Muscle of back (tissue), 11 donors: ENCODE results near the gene IL17RA. TPM values are rescaled to one million over a fixed set of nuclear protein-coding genes. Genes with fewer than 3 reads are reported as not detected.
"Not testable (repeated sequence)": the region's sequence is repeated elsewhere in the genome, so short reads cannot be mapped to it uniquely, and the experiment has no call there.

Source experiments
- DNase-seq, 3 donors: peaks; one replicate each; pipeline versions ENCODE4 v3.0.0 to v3.0.0-alpha.2; 2013
- polyA plus RNA-seq, 10 donors: library from polyadenylated mRNA; unstranded; fragments of 120-200 nt; gene quantifications; one replicate each; pipeline ENCODE4 v1.2.1, GENCODE V29; 2013; ENCODE audit not compliant: insufficient read length in 10 of 10

The IL17RA gene
- polyA plus RNA-seq, 10 donors, result 3.6 to 7.1 (median 5.2) TPM

DNA sequence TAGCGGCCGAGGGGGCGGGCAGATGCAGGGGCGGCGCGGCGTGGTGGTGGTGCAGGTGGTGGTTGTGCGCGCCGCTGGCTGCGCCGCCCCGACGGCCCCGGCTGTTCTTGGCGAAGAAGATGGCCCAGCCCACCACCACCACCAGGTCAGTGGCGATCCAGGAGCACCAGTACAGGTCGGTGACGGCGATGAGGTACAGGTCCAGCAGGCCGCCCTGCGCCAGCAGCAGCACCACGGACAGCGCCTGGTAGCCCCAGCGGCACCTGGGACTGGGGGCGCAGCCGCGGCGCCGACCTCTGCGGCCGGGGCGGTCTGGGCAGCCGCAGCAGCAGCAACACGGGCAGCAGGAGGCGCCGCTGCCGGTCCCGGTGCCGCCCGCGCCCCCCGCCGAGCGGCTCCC lies 35.5 kb downstream of the IL17RA start:
- peak; percentile 43 to 83 (median 80) for DNase-seq

- DNase-seq, result peak in 1 of 3 donors; percentile 59
These were observed 36.0 kb downstream of the IL17RA start for GRCh38 chr22:17120711-17121232.

DNA sequence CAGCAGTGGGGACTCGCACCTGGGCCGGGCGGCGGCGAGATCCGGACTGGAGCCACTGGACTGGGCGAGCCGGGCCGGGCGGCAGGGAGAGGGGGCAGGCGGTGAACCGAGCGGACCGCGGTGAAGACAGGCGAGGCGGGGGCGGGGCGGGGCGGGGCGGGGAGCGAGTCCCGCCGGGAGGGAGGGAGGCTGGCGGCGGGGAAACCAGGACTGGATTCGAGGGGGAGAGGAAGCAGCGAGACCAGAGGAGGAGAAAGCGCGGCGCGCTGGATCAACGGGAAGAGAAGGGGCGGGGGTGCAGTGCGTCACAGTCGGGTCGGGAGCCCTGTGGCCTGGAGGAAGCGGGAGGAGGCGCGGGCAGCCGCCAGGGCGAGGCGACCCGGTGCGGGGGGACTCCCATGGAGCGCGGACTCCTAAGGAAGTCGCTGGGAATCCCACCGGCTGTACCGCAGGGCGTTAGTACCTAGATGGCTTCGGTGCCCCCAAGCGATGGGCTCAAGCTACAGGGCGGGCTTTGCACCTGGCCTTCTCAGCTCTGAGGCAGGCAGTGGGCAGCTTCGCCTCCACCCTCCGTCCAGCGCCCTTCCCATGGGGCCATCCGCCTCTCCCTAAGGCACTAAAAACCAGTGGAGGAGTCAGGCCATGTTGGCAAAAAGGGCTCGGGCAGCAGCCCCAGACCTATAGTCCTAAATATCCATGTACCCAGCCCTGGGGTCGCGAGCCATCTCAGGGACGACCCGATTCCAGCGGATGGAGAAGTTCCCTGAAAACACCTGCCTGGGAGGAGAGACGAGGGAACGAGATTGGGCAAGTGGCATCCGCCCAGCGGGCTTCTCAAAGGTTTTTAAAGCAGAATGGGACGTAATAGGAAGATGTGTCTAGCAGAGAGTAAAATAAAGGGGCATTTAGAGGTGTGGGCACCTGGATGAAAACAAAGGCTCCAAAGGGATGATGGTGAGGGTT lies 36.7 kb downstream of the IL17RA start, which contains the start of gene TMEM121B:
TMEM121B (minus strand) TSS at position 128 of the 963 bp plus-strand sequence. CDS start 233 bp downstream, outside the sequence.
- DNase-seq, result peak; percentile 59 to 82 (median 70)

DNA sequence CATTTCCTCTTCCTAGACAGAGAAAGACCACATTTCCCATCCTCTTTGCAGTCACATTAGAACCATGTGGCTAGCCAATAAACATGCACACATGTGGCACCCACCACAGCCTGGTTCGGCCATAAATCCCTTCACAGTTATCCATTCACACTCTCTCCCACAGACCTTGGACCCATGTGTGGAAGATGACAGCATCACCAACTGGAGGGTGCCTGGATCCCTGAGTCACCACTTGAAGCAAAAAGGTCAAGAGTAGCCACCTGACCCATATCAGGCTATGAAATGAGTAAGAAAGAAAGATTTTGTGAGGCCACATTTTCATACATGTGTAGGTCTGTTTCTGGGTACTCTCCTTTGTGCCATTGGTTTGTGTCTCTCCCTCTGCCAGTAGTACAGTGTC lies 45.4 kb downstream of the IL17RA start:
- no peak for DNase-seq

DNA sequence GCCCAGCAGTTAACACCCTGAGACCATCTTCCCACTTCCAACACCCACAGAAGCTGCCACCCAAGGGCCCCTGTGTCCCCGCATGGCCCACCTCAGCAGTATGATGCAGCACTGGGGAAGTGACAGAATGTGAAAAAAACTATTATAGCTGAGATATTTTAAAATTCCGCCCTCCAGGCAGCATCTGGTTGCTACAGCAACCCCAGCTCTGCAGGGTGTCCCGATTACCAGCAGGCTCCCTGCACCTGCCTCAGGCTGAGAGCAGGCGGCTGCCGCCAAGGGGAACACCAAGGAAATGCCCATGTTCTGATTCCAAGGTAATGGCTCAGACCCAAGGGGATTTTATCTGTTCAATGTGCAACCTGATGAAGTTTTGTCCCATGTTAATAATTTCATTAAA lies 46.9 kb downstream of the IL17RA start:
- DNase-seq, result peak in 1 of 3 donors; percentile 36

DNA sequence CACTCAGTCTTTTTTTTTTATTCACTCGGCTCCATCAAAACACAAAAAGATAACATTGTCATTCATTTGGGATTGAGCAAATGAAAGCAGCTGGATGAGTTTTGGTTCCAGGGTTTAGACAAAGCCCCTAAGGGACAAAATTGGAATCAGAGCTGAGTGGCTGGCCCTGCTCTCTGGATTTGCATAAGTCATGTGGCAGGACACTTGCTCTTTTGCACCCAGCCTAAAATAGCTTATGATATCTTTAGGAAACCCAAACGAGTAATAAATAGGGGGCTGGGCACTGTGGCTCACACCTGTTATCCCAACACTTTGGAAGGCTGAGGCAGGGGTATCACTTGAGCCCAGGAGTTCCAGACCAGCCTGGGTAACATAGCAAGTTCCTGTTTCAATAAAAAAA lies 47.3 kb downstream of the IL17RA start:
- DNase-seq, result peak; percentile 25 to 65 (median 39)

DNA sequence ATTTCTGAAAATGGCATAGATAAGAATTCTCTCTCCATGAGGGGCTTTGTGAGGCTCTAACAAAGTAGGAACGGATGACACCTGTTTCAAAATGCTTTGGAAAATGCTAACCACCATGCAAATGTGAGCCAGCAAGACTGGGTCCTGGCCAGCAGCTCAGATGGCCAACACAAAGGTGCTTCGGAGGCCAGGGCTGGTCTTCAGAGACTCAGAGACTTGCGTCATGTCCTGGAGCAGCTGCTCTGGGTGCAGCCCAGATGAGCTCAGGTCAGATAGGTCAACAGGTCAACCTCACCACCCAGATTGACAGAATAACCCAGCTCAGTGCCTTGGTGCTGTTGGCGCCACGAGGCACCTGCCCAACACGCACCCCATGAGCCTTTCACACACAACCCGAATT lies 48.3 kb downstream of the IL17RA start:
- DNase-seq, result no peak

- DNase-seq, result no peak
These were observed 50.5 kb downstream of the IL17RA start for GRCh38 chr22:17135153-17135760.

DNA sequence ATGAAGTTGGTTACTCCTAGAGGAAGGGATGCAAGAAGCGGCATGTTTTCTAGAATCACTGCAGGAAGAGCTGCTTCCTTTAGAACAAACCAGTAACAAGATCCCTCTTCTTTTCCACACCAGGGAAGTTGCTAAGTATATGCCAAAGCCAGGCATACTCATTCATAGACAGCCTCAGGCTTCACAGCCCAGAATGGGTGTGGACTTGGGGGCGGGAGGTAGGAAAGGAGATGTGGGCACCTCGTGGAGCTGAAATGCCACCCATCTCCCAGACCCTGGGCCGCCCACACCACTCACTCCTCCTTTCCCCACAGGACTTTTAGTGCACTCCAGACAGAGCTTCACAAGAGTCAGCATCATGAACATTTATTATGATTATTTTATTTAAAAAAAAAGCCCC lies 52.4 kb downstream of the IL17RA start:
- DNase-seq, result no peak

DNA sequence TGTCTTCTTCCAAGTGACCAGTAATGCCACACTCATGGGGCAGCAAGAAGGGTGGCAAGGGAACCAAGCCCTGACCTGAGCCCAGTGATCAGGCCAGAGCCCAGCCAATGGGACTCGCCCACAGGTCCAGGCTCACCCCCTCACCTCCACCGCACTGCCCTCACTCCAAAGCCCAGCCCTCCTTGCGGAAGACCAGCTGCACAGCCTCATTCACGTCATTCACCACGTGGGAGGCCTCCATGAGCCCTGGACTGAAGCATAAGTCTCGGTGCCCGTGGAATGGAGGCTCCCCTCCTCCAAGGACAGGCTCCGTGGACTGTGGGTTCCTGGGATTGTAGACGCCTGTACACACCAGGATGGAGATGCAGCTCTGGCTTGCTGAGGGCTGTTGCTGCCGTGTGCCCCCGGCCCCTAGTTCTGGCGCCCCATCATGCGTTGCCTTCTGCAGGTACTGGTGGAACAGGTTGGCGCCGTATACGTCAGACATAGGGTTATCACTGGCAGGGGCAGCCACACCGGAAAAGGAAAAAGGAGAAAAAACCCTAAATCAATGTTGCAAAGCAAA lies 53.1 kb downstream of the IL17RA start:
- DNase-seq, result no peak

DNA sequence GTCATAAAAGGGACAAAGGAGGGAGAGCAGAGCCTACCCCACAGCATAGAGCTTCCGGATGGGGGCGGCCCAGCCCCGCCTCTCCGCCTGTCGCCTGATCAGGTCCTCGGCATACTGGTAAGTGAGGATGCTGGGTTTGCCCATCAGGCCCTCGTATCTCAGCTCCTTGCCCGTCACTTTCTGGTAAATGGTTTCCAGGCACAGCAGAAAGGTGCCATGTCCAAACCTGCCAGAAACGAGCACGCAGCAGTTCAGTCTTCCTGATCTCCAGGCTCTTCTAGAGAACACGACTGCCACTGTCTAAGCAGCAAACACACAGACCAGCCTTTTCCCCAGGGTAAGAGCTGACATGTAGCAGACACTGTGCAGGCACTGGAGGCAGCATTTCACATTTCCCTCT lies 53.7 kb downstream of the IL17RA start:
- no peak for DNase-seq

- peak in 1 of 3 donors; percentile 50 for DNase-seq
These were observed 55.2 kb downstream of the IL17RA start for GRCh38 chr22:17140022-17140421.

GRCh38 chr22:17140826-17141766 lies 56.3 kb downstream of the IL17RA start:
- no peak for DNase-seq

- no peak for DNase-seq
These were observed 58.3 kb downstream of the IL17RA start for GRCh38 chr22:17143101-17143500.

DNA sequence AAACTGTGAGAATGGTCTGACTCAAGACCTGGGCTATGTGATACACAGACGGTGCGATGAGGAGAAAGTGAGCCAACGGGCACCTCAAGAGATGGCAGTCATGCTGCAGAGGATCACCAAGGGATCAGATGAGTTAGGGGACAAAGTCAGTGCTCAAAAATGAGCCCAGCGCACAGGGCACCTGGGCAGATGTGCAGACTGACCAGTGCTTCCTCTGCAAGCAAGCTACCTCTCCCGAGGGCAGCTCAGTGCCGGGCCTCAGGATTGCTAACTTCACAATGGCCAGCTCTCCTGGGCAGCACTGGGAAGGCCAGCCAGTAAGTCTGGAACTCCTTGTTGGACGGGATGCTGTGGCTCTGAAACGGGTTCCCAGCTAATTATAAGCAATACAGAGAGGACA lies 59.0 kb downstream of the IL17RA start:
- DNase-seq, result no peak

DNA sequence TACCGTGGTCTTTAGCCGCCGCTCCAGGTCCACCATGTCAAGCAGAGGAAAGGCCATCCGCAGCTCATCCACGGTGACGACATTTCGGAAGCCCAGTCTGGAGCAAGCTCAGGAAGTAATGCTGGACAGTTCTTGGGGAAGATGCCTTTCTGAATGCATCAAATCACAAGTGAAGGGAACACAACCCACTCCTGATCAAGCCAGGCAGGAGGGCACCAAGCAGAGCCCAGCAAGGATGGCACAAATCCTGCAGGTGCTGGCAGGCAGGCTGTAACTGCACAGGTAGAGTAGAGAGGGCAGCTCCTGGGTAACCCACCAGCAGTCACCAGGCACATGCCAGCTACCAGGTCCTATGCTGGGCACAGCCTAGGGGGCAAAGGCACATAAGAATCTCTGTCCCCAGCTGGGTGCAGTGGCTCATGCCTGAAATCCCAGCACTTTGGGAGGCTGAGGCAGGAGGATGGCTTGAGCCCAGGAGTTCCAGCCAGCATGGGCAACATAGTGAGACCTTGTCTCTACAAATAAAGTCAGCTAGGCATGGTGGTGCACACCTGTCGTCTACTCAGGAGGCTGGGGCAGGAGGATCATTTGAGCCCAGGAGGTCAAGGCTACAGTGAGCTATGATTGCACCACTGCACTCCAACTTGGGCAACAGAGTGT lies 60.4 kb downstream of the IL17RA start:
- no peak for DNase-seq

DNA sequence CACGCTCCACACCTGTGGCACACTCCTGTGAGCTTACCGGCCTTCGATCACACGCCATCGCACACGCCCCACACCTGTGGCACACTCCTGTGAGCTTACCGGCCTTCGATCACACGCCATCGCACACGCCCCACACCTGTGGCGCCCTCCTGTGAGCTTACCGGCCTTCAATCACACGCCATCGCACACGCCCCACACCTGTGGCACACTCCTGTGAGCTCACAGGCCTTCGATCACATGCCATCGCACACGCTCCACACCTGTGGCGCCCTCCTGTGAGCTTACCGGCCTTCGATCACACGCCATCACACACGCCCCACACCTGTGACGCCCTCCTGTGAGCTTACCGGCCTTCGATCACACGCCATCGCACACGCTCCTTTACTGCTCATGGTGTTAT lies 62.7 kb downstream of the IL17RA start:
- DNase-seq, result not testable (repeated sequence)

DNA sequence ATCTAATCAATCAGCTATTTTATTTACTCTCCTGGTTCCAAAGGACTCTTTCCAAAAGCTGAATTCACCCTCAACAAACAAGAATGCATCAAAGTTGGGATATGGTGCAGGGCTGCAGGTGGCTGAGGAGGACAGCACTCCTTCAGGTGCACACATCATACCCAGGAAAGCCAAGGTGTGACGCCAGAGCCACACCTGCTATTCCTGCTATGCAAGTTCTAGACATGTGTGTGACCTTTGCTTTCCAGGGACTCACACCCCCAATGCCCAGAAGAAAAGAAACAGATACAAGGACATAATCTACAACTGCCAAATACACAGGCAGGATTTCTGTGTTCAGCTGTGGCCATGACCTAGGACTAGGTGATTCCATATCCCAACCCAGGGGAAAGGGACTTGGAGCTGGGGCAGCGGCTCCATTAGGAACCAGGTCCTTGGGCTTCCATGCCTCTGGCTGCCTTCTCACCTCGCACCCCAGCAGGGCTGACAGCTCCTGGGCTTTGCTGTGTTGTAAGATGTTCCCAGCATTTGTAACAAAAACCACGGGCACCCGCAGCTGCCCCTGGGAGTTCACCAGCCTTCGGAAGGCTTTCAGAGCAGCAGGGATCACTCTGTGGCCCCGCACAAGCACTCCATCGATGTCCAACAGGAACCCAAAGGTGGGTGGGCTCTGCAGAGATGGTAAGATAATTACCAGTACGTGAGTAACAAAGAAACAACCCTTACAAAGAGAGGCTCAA lies 64.4 kb downstream of the IL17RA start:
- DNase-seq, result no peak

- DNase-seq, result no peak
These were observed 67.5 kb downstream of the IL17RA start for GRCh38 chr22:17152340-17152739.

DNA sequence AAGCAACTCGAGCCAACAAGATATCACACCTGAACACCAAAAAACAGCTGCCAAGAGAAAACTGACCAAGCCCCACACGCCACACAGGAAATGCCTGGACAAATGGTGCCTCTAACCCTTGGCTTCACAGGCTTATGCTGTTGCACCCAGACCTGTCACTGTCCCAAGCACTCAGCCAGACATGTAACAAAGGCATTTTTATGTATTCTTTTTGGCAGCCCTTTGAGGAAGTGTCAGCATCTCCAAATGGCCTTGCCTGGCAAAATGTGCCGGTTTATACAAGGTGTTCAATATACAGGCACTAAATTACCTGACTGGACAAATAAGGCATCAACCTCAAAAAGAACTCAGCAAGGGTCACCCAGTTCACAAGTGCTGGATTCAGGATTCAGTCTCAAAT lies 68.2 kb downstream of the IL17RA start:
- DNase-seq, result no peak
